ENCODE results near the gene SLC25A10. TPM values are rescaled to one million over a fixed set of nuclear protein-coding genes. Genes with fewer than 3 reads are reported as not detected.
A peak's percentile ranks its signal among the peaks of the same experiment; 100 is the strongest.

The SLC25A10 gene
- total RNA-seq, 1 donor from 2014 or later = 9.1 TPM

DNA sequence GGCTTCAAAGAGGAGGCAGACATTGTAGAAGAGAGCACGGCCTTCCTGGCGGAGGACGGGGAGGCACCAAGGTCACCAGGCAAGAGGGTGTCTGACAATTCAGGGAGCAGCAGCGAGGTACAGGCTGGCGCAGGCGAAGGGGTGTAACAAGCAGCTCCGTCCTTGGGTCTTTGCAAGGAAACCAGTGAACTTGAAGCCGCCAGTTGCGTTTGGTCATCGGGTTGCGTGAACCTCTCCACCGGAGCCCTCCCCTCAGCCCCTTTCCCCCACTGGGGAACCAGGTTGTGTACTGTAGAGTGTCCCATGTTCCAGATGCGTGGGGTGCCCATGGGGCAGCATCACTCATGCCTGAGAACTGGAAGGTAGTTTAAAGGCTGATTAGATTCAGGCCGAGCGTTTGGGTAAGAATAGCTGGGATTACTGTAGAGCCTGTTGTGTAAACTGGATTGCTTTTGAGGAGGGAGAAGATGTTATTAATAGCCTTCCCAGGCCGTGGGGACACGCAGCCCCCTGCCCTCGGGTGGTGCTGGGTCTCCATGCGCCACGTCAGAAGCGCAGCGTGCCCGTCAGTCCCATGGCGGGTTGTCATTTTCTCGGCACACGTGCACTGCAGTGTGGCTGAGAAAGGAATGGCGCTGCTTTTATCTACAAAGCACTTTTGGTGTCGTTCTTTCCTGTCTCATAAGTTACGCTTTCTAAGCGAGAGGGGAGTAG is 6.4 kb upstream of the SLC25A10 start:
- Histone ChIP-seq H2AFZ (replicated peaks) (no peak overlapping the region), H3K4me1 (peaks cover 23% of the 10 kb centered on the region), H3K27ac (no peak overlapping the region), H4K20me1 (ENCODE audit: low read depth) (peaks cover 22% of the 10 kb centered on the region), H3K27me3 (peaks cover 9% of the 10 kb centered on the region), H3K9me3 (ENCODE audit: low read depth) (no peaks in the 10 kb centered on the region), H3F3A (ENCODE audit: low read depth) (peaks cover 32% of the 10 kb centered on the region), H3K79me2 (ENCODE audit: low read depth) (peaks cover 49% of the 10 kb centered on the region), H3K4me3 (no peak overlapping the region), H3K9ac (no peak overlapping the region), H3K36me3 (no peaks in the 10 kb centered on the region), H3K4me2 (no peak overlapping the region)
- no peak for DNase-seq (ENCODE audit: low spot score)
- H3K27ac Mint-ChIP-seq = no peak overlapping the region
- peaks cover 25% of the 10 kb centered on the region for H3K4me1 Mint-ChIP-seq
- TF ChIP-seq EZH2phosphoT487 (IDR thresholded peaks at IDR 0.05) = no peak
- TF ChIP-seq EZH2 (IDR thresholded peaks at IDR 0.05) = no peak
- no peak for TF ChIP-seq CTCF (IDR thresholded peaks at IDR 0.05)
- H3K27me3 Mint-ChIP-seq (ENCODE audit: insufficient read depth, low read depth) = peaks cover 7% of the 10 kb centered on the region
- H3K4me3 Mint-ChIP-seq = peak overlapping the region; percentile 77
- no peaks in the 10 kb centered on the region for H3K9me3 Mint-ChIP-seq
- peaks cover 13% of the 10 kb centered on the region for H3K36me3 Mint-ChIP-seq

GRCh38 chr17:81706232-81706611 is 5.9 kb upstream of the SLC25A10 start:
- Histone ChIP-seq H3F3A (ENCODE audit: low read depth) (peaks cover 37% of the 10 kb centered on the region), H3K4me1 (peaks cover 28% of the 10 kb centered on the region), H3K4me3 (no peak overlapping the region), H3K9ac (no peak overlapping the region), H3K79me2 (ENCODE audit: low read depth) (peaks cover 43% of the 10 kb centered on the region), H3K4me2 (no peak overlapping the region), H3K9me3 (ENCODE audit: low read depth) (no peaks in the 10 kb centered on the region), H3K27ac (no peak overlapping the region), H3K36me3 (no peaks in the 10 kb centered on the region), H3K27me3 (peaks cover 14% of the 10 kb centered on the region), H4K20me1 (ENCODE audit: low read depth) (peaks cover 18% of the 10 kb centered on the region), H2AFZ (replicated peaks) (no peak overlapping the region)
- TF ChIP-seq EZH2 (IDR thresholded peaks at IDR 0.05) = no peak
- no peak for TF ChIP-seq CTCF (IDR thresholded peaks at IDR 0.05)
- TF ChIP-seq EZH2phosphoT487 (IDR thresholded peaks at IDR 0.05) = no peak
- Mint-ChIP-seq H3K36me3 (peaks cover 13% of the 10 kb centered on the region), H3K9me3 (no peaks in the 10 kb centered on the region), H3K27ac (no peak overlapping the region), H3K27me3 (ENCODE audit: insufficient read depth, low read depth) (peaks cover 5% of the 10 kb centered on the region), H3K4me3 (no peak overlapping the region), H3K4me1 (peaks cover 24% of the 10 kb centered on the region)
- DNase-seq (ENCODE audit: low spot score) = no peak

- peaks cover 12% of the 10 kb centered on the region for H4K20me1 ChIP-seq (ENCODE audit: low read depth)
- no peak overlapping the region for H3K9ac ChIP-seq
- H3K4me3 ChIP-seq = no peak overlapping the region
- H3K27me3 ChIP-seq = peaks cover 21% of the 10 kb centered on the region
- no peak overlapping the region for H2AFZ ChIP-seq (replicated peaks)
- no peak overlapping the region for H3K4me3 Mint-ChIP-seq
- TF ChIP-seq EZH2phosphoT487 (IDR thresholded peaks at IDR 0.05) (no peak), EZH2 (IDR thresholded peaks at IDR 0.05) (no peak), CTCF (IDR thresholded peaks at IDR 0.05) (no peak)
- H3K27me3 Mint-ChIP-seq (ENCODE audit: insufficient read depth, low read depth) = peaks cover 7% of the 10 kb centered on the region
- H3K4me2 ChIP-seq = no peak overlapping the region
- no peaks in the 10 kb centered on the region for H3K36me3 ChIP-seq
- H3F3A ChIP-seq (ENCODE audit: low read depth) = peaks cover 44% of the 10 kb centered on the region
- H3K27ac Mint-ChIP-seq = no peak overlapping the region
- H3K4me1 ChIP-seq = peaks cover 27% of the 10 kb centered on the region
- peaks cover 35% of the 10 kb centered on the region for H3K79me2 ChIP-seq (ENCODE audit: low read depth)
- no peaks in the 10 kb centered on the region for H3K9me3 ChIP-seq (ENCODE audit: low read depth)
- H3K4me1 Mint-ChIP-seq = peaks cover 25% of the 10 kb centered on the region
- no peak for DNase-seq (ENCODE audit: low spot score)
- no peaks in the 10 kb centered on the region for H3K9me3 Mint-ChIP-seq
- H3K27ac ChIP-seq = no peak overlapping the region
- peaks cover 13% of the 10 kb centered on the region for H3K36me3 Mint-ChIP-seq
Observed at GRCh38 chr17:81706757-81707624, 5.1 kb upstream of the SLC25A10 start.
